WTC11 (cell line): ENCODE results near the gene ADAM19. TPM values are rescaled to one million over a fixed set of nuclear protein-coding genes. Genes with fewer than 3 reads are reported as not detected.

Source experiments
- ATAC-seq: fragments of 200-7000 bp; cut with Tn5 transposase; 2 replicates; pipeline ENCODE4 v1.10.0; 2021; ENCODE audit warnings: mild to moderate bottlenecking, moderate library complexity
- CTCF ChIA-PET: fragments of 300-600 bp; sonication (Branson Sonifier 250); formaldehyde crosslinking; loops from one replicate; lab custom pipeline; 2021; ENCODE audit warnings: antibody characterized with exemption; lab: Charles Lee
- POLR2A ChIA-PET: fragments of 350-600 bp; sonication (Branson Sonifier 250); formaldehyde crosslinking; loops from one replicate; lab custom pipeline; 2021; ENCODE audit warnings: antibody characterized with exemption; lab: Charles Lee
- DNase-seq: peaks from one replicate; pipeline ENCODE4 v3.0.0; 2021; ENCODE audit warnings: low spot score
- H3K27ac Mint-ChIP-seq: 2 replicates; pipeline ENCODE4 v1.8.0; 2021; ENCODE audit warnings: mixed read lengths
- H3K27me3 Mint-ChIP-seq: 2 replicates; pipeline ENCODE4 v1.8.0; 2021; ENCODE audit warnings: low read depth, mild to moderate bottlenecking, moderate library complexity, mixed read lengths
- H3K36me3 Mint-ChIP-seq: 2 replicates; pipeline ENCODE4 v1.8.0; 2021; ENCODE audit warnings: mixed read lengths
- H3K4me1 Mint-ChIP-seq: 2 replicates; pipeline ENCODE4 v1.8.0; 2022; ENCODE audit warnings: mixed read lengths
- H3K4me3 Mint-ChIP-seq: 2 replicates; pipeline ENCODE4 v1.8.0; 2021; ENCODE audit warnings: mild to moderate bottlenecking, moderate library complexity, mixed read lengths
- H3K9me3 Mint-ChIP-seq: 2 replicates; pipeline ENCODE4 v1.8.0; 2021; ENCODE audit warnings: mixed read lengths
- CREB1 ChIP-seq: sonication (generic); formaldehyde crosslinking; IDR thresholded peaks from 2 replicates; pipeline ENCODE4 v1.8.0; 2023; ENCODE audit warnings: mild to moderate bottlenecking, missing genetic modification reagents
- EMX1 ChIP-seq: fragments of 250-450 bp; sonication (Bioruptor Pico); IDR thresholded peaks from 2 replicates; pipeline ENCODE4 v1.8.0; 2021; ENCODE audit warnings: mild to moderate bottlenecking
- ETV6 ChIP-seq: sonication (generic); formaldehyde crosslinking; IDR thresholded peaks from 2 replicates; pipeline ENCODE4 v1.8.1; 2022; ENCODE audit warnings: mild to moderate bottlenecking, missing genetic modification reagents
- GTF2I ChIP-seq: fragments of 250-450 bp; sonication (Bioruptor Pico); conservative IDR thresholded peaks from 2 replicates; pipeline ENCODE4 v1.4.0; 2021; ENCODE audit warnings: mild to moderate bottlenecking
- IRF2 ChIP-seq: sonication (generic); formaldehyde crosslinking; IDR thresholded peaks from 2 replicates; pipeline ENCODE4 v1.8.0; 2022; ENCODE audit warnings: low read depth, missing genetic modification reagents, borderline replicate concordance
- NFYB ChIP-seq: sonication (generic); formaldehyde crosslinking; conservative IDR thresholded peaks from 2 replicates; pipeline ENCODE4 v1.8.0; 2022; ENCODE audit warnings: low read depth, missing genetic modification reagents
- RELA ChIP-seq: sonication (generic); formaldehyde crosslinking; IDR thresholded peaks from 2 replicates; pipeline ENCODE4 v1.8.1; 2022; ENCODE audit warnings: missing genetic modification reagents, mild to moderate bottlenecking, borderline replicate concordance
- RORB ChIP-seq: fragments of 250-450 bp; sonication (Bioruptor Pico); IDR thresholded peaks from 2 replicates; pipeline ENCODE4 v1.9.0; 2021; ENCODE audit warnings: mild to moderate bottlenecking
- SMAD4 ChIP-seq: sonication (generic); formaldehyde crosslinking; IDR thresholded peaks from 2 replicates; pipeline ENCODE4 v1.8.0; 2022; ENCODE audit warnings: mild to moderate bottlenecking, missing genetic modification reagents
- SOX15 ChIP-seq: fragments of 250-450 bp; sonication (Bioruptor Pico); IDR thresholded peaks from 2 replicates; pipeline ENCODE4 v1.9.0; 2021; ENCODE audit warnings: mild to moderate bottlenecking
- TEAD4 ChIP-seq: sonication (generic); formaldehyde crosslinking; IDR thresholded peaks from 2 replicates; pipeline ENCODE4 v1.8.0; 2022; ENCODE audit warnings: mild to moderate bottlenecking, missing genetic modification reagents
- ZBTB21 ChIP-seq: sonication (generic); formaldehyde crosslinking; IDR thresholded peaks from 2 replicates; pipeline ENCODE4 v1.8.1; 2023; ENCODE audit warnings: mild to moderate bottlenecking, missing genetic modification reagents, borderline replicate concordance
- ZNF232 ChIP-seq: sonication (generic); formaldehyde crosslinking; IDR thresholded peaks from 2 replicates; pipeline ENCODE4 v1.8.0; 2022; ENCODE audit warnings: mild to moderate bottlenecking, missing genetic modification reagents
- total RNA-seq: library from RNA; stranded (reverse); gene quantifications from 3 replicates; pipeline ENCODE4 v1.2.3, GENCODE V29; 2021
- TF ChIP-seq, protein P1 (sequence below): fragments of 250-450 bp; sonication (Bioruptor Pico); IDR thresholded peaks from 2 replicates; pipeline ENCODE4 v1.8.0; 2021; ENCODE audit warnings: mild to moderate bottlenecking
- TF ChIP-seq, protein P2 (sequence below): sonication (generic); formaldehyde crosslinking; IDR thresholded peaks from 2 replicates; pipeline ENCODE4 v1.8.0; 2022; ENCODE audit warnings: mild to moderate bottlenecking, missing genetic modification reagents
- TF ChIP-seq, protein P3 (sequence below): sonication (generic); formaldehyde crosslinking; IDR thresholded peaks from 2 replicates; pipeline ENCODE4 v1.8.1; 2023; ENCODE audit warnings: mild to moderate bottlenecking, moderate library complexity, missing genetic modification reagents
- TF ChIP-seq, protein P4 (sequence below): fragments of 250-450 bp; sonication (Bioruptor Pico); IDR thresholded peaks from 2 replicates; pipeline ENCODE4 v2.1.2; 2022; ENCODE audit warnings: mild to moderate bottlenecking, moderate library complexity
- TF ChIP-seq, protein P5 (sequence below): sonication (generic); formaldehyde crosslinking; IDR thresholded peaks from 2 replicates; pipeline ENCODE4 v1.8.1; 2022; ENCODE audit warnings: mild to moderate bottlenecking, missing genetic modification reagents, moderate library complexity, borderline replicate concordance
- TF ChIP-seq, protein P6 (sequence below): sonication (generic); formaldehyde crosslinking; IDR thresholded peaks from 2 replicates; pipeline ENCODE4 v1.8.0; 2022; ENCODE audit warnings: mild to moderate bottlenecking, missing genetic modification reagents
- TF ChIP-seq, protein P7 (sequence below): fragments of 250-450 bp; sonication (Bioruptor Pico); IDR thresholded peaks from 2 replicates; pipeline ENCODE4 v1.9.0; 2021; ENCODE audit warnings: mild to moderate bottlenecking
- TF ChIP-seq, protein P8 (sequence below): sonication (generic); formaldehyde crosslinking; IDR thresholded peaks from 2 replicates; pipeline ENCODE4 v1.8.1; 2022; ENCODE audit warnings: mild to moderate bottlenecking, moderate library complexity, missing genetic modification reagents
- TF ChIP-seq, protein P9 (sequence below): fragments of 250-450 bp; sonication (Bioruptor Pico); IDR thresholded peaks from 2 replicates; pipeline ENCODE4 v1.9.0; 2021; ENCODE audit warnings: moderate library complexity, mild to moderate bottlenecking, inconsistent platforms, borderline replicate concordance
- TF ChIP-seq, protein P10 (sequence below): sonication (generic); formaldehyde crosslinking; IDR thresholded peaks from 2 replicates; pipeline ENCODE4 v1.8.0; 2022; ENCODE audit warnings: mild to moderate bottlenecking, missing genetic modification reagents

ADAM19 gene
- total RNA-seq, 1 experiment from 2014 or later = 28.6 TPM

DNA sequence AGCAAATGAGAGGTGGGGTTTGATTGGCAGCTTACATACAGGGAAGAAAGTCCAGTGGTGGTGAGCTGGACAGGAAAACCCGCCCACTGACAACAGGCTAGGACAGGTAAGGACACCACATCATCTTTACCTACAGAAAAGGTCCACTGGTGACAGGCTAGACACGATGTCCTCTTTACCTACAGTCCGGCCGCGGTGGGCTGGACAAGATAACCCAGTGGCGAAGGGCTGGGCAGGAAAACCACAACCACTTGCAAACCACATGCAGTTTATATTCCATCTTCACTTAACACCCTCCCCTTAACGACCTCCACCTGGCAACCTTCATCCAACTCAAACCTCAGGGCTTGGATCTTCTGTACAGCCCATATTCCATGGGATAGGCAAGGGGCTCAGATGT, 120.5 kb downstream of the ADAM19 start (continued):
- TF ChIP-seq, protein P1, sequence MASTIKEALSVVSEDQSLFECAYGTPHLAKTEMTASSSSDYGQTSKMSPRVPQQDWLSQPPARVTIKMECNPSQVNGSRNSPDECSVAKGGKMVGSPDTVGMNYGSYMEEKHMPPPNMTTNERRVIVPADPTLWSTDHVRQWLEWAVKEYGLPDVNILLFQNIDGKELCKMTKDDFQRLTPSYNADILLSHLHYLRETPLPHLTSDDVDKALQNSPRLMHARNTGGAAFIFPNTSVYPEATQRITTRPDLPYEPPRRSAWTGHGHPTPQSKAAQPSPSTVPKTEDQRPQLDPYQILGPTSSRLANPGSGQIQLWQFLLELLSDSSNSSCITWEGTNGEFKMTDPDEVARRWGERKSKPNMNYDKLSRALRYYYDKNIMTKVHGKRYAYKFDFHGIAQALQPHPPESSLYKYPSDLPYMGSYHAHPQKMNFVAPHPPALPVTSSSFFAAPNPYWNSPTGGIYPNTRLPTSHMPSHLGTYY (CRISPR knock-in tag) = no peak
- TF ChIP-seq ETV6 (CRISPR knock-in tag) = no peak
- TF ChIP-seq, protein P2, sequence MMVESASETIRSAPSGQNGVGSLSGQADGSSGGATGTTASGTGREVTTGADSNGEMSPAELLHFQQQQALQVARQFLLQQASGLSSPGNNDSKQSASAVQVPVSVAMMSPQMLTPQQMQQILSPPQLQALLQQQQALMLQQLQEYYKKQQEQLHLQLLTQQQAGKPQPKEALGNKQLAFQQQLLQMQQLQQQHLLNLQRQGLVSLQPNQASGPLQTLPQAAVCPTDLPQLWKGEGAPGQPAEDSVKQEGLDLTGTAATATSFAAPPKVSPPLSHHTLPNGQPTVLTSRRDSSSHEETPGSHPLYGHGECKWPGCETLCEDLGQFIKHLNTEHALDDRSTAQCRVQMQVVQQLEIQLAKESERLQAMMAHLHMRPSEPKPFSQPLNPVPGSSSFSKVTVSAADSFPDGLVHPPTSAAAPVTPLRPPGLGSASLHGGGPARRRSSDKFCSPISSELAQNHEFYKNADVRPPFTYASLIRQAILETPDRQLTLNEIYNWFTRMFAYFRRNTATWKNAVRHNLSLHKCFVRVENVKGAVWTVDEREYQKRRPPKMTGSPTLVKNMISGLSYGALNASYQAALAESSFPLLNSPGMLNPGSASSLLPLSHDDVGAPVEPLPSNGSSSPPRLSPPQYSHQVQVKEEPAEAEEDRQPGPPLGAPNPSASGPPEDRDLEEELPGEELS (CRISPR knock-in tag) = no peak
- TF ChIP-seq CREB1 (CRISPR knock-in tag) = no peak
- TF ChIP-seq RORB (CRISPR knock-in tag) = no peak
- TF ChIP-seq SMAD4 (CRISPR knock-in tag) = no peak
- no peak for TF ChIP-seq GTF2I (CRISPR knock-in tag)
- TF ChIP-seq, protein P3, sequence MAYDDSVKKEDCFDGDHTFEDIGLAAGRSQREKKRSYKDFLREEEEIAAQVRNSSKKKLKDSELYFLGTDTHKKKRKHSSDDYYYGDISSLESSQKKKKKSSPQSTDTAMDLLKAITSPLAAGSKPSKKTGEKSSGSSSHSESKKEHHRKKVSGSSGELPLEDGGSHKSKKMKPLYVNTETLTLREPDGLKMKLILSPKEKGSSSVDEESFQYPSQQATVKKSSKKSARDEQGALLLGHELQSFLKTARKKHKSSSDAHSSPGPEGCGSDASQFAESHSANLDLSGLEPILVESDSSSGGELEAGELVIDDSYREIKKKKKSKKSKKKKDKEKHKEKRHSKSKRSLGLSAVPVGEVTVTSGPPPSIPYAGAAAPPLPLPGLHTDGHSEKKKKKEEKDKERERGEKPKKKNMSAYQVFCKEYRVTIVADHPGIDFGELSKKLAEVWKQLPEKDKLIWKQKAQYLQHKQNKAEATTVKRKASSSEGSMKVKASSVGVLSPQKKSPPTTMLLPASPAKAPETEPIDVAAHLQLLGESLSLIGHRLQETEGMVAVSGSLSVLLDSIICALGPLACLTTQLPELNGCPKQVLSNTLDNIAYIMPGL = no peak

DNA sequence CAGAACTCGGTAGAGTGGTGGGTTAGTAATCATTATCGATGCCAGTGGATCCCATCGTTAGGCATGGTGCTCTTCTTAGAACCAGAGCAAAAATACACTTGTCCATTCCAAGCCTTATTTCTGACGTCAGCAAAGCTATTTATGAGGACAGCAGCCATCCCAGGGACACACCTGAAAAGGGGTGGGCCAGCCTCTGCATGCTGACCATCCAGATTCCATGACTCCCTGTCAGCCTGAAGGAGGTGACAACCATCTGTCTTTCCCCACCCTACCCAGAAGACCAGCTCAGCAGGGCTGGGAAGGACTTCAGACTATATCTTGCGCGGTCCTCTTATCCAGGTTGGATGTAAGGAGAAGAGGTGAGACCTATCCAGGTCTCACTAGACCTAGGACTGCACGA, 121.3 kb downstream of the ADAM19 start:
- H3K36me3 Mint-ChIP-seq = no peaks in the 10 kb centered on the region
- CTCF ChIA-PET = interaction anchor here (1.8 kb wide), 1 partner anchor 18 kb away, joined by 6 read pairs; no protein-coding TSS in a partner anchor
- no peak for DNase-seq
- ATAC-seq = no peak
- H3K4me3 Mint-ChIP-seq = no peak overlapping the region
- no peaks in the 10 kb centered on the region for H3K9me3 Mint-ChIP-seq
- H3K4me1 Mint-ChIP-seq = peaks cover 15% of the 10 kb centered on the region
- no peak overlapping the region for H3K27ac Mint-ChIP-seq
- H3K27me3 Mint-ChIP-seq = peaks cover 12% of the 10 kb centered on the region
- POLR2A ChIA-PET = no interaction called here
- TF ChIP-seq, protein P4, sequence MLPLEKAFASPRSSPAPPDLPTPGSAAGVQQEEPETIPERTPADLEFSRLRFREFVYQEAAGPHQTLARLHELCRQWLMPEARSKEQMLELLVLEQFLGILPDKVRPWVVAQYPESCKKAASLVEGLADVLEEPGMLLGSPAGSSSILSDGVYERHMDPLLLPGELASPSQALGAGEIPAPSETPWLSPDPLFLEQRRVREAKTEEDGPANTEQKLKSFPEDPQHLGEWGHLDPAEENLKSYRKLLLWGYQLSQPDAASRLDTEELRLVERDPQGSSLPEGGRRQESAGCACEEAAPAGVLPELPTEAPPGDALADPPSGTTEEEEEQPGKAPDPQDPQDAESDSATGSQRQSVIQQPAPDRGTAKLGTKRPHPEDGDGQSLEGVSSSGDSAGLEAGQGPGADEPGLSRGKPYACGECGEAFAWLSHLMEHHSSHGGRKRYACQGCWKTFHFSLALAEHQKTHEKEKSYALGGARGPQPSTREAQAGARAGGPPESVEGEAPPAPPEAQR = no peak
- TF ChIP-seq, protein P5, sequence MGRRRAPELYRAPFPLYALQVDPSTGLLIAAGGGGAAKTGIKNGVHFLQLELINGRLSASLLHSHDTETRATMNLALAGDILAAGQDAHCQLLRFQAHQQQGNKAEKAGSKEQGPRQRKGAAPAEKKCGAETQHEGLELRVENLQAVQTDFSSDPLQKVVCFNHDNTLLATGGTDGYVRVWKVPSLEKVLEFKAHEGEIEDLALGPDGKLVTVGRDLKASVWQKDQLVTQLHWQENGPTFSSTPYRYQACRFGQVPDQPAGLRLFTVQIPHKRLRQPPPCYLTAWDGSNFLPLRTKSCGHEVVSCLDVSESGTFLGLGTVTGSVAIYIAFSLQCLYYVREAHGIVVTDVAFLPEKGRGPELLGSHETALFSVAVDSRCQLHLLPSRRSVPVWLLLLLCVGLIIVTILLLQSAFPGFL (CRISPR knock-in tag) = no peak
- TF ChIP-seq, protein P2 (CRISPR knock-in tag) = no peak
- TF ChIP-seq, protein P6, sequence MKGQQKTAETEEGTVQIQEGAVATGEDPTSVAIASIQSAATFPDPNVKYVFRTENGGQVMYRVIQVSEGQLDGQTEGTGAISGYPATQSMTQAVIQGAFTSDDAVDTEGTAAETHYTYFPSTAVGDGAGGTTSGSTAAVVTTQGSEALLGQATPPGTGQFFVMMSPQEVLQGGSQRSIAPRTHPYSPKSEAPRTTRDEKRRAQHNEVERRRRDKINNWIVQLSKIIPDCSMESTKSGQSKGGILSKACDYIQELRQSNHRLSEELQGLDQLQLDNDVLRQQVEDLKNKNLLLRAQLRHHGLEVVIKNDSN (CRISPR knock-in tag) = no peak
- TF ChIP-seq ZNF232 (CRISPR knock-in tag) (no peak), NFYB (no peak), IRF2 (no peak), ZBTB21 (CRISPR knock-in tag) (no peak), TEAD4 (no peak), SOX15 (no peak), EMX1 (CRISPR knock-in tag) (no peak), RELA (CRISPR knock-in tag) (no peak)
- TF ChIP-seq, protein P7, sequence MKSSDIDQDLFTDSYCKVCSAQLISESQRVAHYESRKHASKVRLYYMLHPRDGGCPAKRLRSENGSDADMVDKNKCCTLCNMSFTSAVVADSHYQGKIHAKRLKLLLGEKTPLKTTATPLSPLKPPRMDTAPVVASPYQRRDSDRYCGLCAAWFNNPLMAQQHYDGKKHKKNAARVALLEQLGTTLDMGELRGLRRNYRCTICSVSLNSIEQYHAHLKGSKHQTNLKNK (CRISPR knock-in tag) = no peak
- TF ChIP-seq, protein P8, sequence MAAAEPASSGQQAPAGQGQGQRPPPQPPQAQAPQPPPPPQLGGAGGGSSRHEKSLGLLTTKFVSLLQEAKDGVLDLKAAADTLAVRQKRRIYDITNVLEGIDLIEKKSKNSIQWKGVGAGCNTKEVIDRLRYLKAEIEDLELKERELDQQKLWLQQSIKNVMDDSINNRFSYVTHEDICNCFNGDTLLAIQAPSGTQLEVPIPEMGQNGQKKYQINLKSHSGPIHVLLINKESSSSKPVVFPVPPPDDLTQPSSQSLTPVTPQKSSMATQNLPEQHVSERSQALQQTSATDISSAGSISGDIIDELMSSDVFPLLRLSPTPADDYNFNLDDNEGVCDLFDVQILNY (CRISPR knock-in tag) = no peak
- TF ChIP-seq, protein P9, sequence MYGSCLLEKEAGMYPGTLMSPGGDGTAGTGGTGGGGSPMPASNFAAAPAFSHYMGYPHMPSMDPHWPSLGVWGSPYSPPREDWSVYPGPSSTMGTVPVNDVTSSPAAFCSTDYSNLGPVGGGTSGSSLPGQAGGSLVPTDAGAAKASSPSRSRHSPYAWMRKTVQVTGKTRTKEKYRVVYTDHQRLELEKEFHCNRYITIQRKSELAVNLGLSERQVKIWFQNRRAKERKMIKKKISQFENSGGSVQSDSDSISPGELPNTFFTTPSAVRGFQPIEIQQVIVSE (CRISPR knock-in tag) = no peak
- TF ChIP-seq, protein P10, sequence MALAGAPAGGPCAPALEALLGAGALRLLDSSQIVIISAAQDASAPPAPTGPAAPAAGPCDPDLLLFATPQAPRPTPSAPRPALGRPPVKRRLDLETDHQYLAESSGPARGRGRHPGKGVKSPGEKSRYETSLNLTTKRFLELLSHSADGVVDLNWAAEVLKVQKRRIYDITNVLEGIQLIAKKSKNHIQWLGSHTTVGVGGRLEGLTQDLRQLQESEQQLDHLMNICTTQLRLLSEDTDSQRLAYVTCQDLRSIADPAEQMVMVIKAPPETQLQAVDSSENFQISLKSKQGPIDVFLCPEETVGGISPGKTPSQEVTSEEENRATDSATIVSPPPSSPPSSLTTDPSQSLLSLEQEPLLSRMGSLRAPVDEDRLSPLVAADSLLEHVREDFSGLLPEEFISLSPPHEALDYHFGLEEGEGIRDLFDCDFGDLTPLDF = no peak
